ENCODE data around the gene WDFY4. TPM values are rescaled to one million over a fixed set of nuclear protein-coding genes. Genes with fewer than 3 reads are reported as not detected.

WDFY4 gene
- total RNA-seq, 6 donors from 2014 or later, result 10.1 to 48.9 (median 32.1) TPM

- H3K36me3 ChIP-seq, result no peaks in the 10 kb centered on the region
- no peak for TF ChIP-seq POLR2AphosphoS5 (IDR thresholded peaks at IDR 0.05)
- TF ChIP-seq EP300 (IDR thresholded peaks at IDR 0.05), result no peak
- no peak for TF ChIP-seq CTCF (IDR thresholded peaks at IDR 0.05)
- no peak for TF ChIP-seq POLR2A (IDR thresholded peaks at IDR 0.05)
- no peaks in the 10 kb centered on the region for H3K4me1 ChIP-seq
- H3K9me3 ChIP-seq, result no peaks in the 10 kb centered on the region
- ATAC-seq (ENCODE audit: low FRiP score in 2 of 2), result no peak
- WGBS, 2 donors, result 85 to 91% methylated on average over 6 of the region's 6 CpGs
- DNase-seq, result no peak
- no peak overlapping the region for H3K27ac ChIP-seq
- no peaks in the 10 kb centered on the region for H3K27me3 ChIP-seq
- H3K4me3 ChIP-seq, result no peak overlapping the region
Measured at GRCh38 chr10:48945441-48946130, 260.9 kb downstream of the WDFY4 start.

GRCh38 chr10:48946332-48946731, 261.7 kb downstream of the WDFY4 start:
- no peak overlapping the region for H3K4me3 ChIP-seq
- ATAC-seq (ENCODE audit: low FRiP score in 2 of 2) (no peak), DNase-seq (no peak)
- H3K9me3 ChIP-seq, result no peaks in the 10 kb centered on the region
- H3K36me3 ChIP-seq, result no peaks in the 10 kb centered on the region
- TF ChIP-seq CTCF (IDR thresholded peaks at IDR 0.05) (no peak), POLR2AphosphoS5 (IDR thresholded peaks at IDR 0.05) (no peak), EP300 (IDR thresholded peaks at IDR 0.05) (no peak), POLR2A (IDR thresholded peaks at IDR 0.05) (no peak)
- 85 to 91% methylated on average over 5 of the region's 5 CpGs for WGBS, 2 donors
- H3K27me3 ChIP-seq, result no peaks in the 10 kb centered on the region
- no peaks in the 10 kb centered on the region for H3K4me1 ChIP-seq
- H3K27ac ChIP-seq, result no peak overlapping the region

GRCh38 chr10:48946891-48947500, 262.3 kb downstream of the WDFY4 start:
- no peak for TF ChIP-seq POLR2A (IDR thresholded peaks at IDR 0.05)
- no peaks in the 10 kb centered on the region for H3K9me3 ChIP-seq
- no peak overlapping the region for H3K27ac ChIP-seq

GRCh38 chr10:48947690-48948469, 263.2 kb downstream of the WDFY4 start:
- TF ChIP-seq CTCF (IDR thresholded peaks at IDR 0.05) (no peak), POLR2A (IDR thresholded peaks at IDR 0.05) (no peak), POLR2AphosphoS5 (IDR thresholded peaks at IDR 0.05) (no peak), EP300 (IDR thresholded peaks at IDR 0.05) (no peak)
- H3K4me3 ChIP-seq, result no peak overlapping the region
- WGBS, 2 donors, result 77 to 82% methylated on average over 10 of the region's 10 CpGs
- peak in 1 of 2 donors; percentile 61 for ATAC-seq (ENCODE audit: low FRiP score in 2 of 2)
- DNase-seq, result no peak
- no peaks in the 10 kb centered on the region for H3K9me3 ChIP-seq
- no peaks in the 10 kb centered on the region for H3K27me3 ChIP-seq
- no peaks in the 10 kb centered on the region for H3K36me3 ChIP-seq
- H3K4me1 ChIP-seq, result no peaks in the 10 kb centered on the region
- no peak overlapping the region for H3K27ac ChIP-seq

More at GRCh38 chr10:48946891-48947500, 262.3 kb downstream of the WDFY4 start:
- 63 to 71% methylated on average over 12 of the region's 12 CpGs for WGBS, 2 donors
- Histone ChIP-seq H3K36me3 (no peaks in the 10 kb centered on the region), H3K27me3 (no peaks in the 10 kb centered on the region), H3K4me1 (no peaks in the 10 kb centered on the region), H3K4me3 (no peak overlapping the region)
- DNase-seq (no peak), ATAC-seq (ENCODE audit: low FRiP score in 2 of 2) (no peak)

- Histone ChIP-seq H3K4me3 (no peak overlapping the region), H3K27ac (no peak overlapping the region), H3K27me3 (no peaks in the 10 kb centered on the region), H3K4me1 (no peaks in the 10 kb centered on the region), H3K9me3 (no peaks in the 10 kb centered on the region), H3K36me3 (no peaks in the 10 kb centered on the region)
- 89 to 91% methylated on average over 1 to 2 of the region's 2 CpGs for WGBS, 2 donors
- DNase-seq (no peak), ATAC-seq (ENCODE audit: low FRiP score in 2 of 2) (no peak)
- TF ChIP-seq CTCF (IDR thresholded peaks at IDR 0.05), result no peak
- TF ChIP-seq POLR2AphosphoS5 (IDR thresholded peaks at IDR 0.05), result no peak
- TF ChIP-seq EP300 (IDR thresholded peaks at IDR 0.05), result no peak
- TF ChIP-seq POLR2A (IDR thresholded peaks at IDR 0.05), result no peak
Measured at GRCh38 chr10:48948470-48949037, 263.9 kb downstream of the WDFY4 start.
